ENCODE measurements around the gene ORC6.

ORC6 gene

DNA sequence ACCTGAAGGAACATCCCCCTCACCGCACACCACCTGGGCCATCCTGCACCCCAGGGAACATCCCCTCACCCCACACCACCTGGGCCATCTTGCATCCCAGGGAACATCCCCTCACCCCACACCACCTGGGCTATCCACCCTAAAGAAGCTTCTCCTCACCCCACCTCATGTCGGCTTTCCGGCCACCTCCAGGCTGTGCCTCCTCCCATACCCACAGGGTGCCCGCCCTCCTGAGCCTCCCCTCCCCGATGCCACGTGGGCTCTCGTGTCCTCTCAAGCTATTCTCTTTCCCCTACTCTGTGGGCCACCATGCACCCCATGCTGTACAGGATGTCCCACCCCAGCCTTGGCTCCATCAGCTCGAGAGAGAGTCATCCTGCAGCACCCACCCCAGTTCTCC, 40.7 kb downstream of the ORC6 start:
- Histone ChIP-seq H3K36me3 (replicated peaks) (no peaks in the 10 kb centered on the region), H3K27ac (no peak overlapping the region), H3K27me3 (replicated peaks) (no peaks in the 10 kb centered on the region), H3K4me3 (ENCODE audit: low read depth, low read length) (no peak overlapping the region)
- in situ Hi-C loops (cut with HindIII; ENCODE audit: low pct_ligation_motif_present, low sequenced_read_pairs), result no loop called here
- no peak for DNase-seq
- TF ChIP-seq CTCF (IDR thresholded peaks at IDR 0.05; ENCODE audit: low read depth, low read length, missing control alignments), result no peak

DNA sequence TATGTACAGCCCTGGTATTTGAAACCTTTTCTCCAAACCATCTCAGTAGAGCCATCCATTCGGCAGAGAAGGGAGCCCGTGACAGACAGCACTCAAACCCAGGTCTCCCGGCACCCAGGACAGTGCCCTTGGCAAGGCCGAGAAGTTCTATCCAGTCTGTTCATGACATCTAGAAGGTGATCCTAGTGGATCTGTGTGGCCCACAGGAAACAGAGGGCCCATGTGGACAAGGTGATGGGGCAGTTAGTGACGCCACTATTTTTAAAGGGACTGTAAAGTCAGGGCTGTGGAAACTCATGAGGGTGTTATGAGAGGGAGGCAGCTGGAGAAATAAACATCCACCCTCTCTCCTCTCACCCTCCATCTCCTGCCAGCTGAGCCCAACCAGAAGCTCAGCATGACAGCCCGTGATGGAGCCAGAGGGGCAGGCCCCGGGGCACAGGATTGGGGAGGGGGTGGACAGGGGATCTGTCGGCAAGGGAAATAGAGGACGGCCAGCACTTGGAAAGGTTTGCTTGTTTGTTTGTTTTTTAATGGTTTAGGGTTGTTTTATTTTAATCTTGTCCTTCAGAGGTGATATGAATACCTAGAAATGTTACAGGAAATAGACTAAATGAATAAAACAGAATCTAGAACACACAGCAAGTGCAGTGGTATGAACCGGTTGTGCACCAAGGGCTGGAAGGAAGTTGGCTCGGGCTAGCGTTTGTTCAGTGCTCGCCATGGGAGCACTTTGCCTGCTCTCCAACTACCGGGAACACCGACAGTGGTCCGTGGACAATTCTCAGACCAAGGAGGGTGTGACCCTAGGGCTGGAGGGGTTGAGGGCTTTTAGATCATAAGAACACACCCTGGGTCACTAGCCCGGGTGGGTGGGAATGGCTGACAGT, 41.6 kb downstream of the ORC6 start:
- no peaks in the 10 kb centered on the region for H3K27me3 ChIP-seq (replicated peaks)
- TF ChIP-seq CTCF (IDR thresholded peaks at IDR 0.05; ENCODE audit: low read depth, low read length, missing control alignments), result no peak
- H3K36me3 ChIP-seq (replicated peaks), result no peaks in the 10 kb centered on the region
- in situ Hi-C loops (cut with HindIII; ENCODE audit: low pct_ligation_motif_present, low sequenced_read_pairs), result no loop called here
- no peak for DNase-seq
- H3K4me3 ChIP-seq (ENCODE audit: low read depth, low read length), result no peak overlapping the region
- H3K27ac ChIP-seq, result no peak overlapping the region

DNA sequence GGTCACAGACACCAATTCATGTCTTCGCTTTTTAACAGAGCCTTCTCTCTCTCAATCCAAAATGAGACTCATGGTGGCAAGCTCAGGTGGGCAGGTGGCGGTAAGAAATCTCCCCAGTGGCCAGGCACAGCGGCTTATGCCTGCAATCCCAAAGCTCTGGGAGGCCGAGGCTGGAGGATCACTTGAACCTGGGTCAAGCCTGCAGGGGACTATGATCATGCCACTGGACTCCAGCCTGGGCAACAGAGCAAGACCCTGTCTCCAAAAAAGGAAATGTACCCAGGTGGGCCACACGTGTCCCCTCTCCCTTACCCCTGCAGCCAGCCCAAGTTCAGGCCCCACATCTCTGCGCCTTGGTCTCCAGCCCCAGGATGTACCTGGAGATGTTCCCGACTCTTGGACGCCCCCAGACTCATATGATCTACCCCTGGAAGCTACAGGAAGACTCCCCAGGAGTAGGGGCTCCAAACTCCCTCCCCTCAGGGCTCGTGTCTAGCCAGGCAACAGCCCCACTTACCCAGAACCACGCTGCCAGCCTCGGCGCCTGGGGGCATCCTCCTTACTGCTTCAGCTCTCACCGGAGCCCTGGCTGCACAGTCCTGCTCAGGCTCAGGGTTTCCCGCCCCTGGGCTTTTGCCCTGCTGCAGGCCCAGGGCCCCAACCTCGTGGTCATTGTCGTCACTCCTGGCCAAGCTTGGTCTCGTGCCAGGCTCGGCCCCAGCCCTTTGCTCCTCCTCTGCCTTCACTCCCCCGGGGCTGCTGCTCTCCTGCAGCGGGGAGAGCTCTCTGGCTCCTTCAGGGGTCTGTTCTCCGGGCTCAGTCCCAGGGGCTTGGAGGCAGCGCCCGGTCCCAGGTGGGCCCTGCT, 42.5 kb downstream of the ORC6 start:
- Histone ChIP-seq H3K27ac (no peak overlapping the region), H3K4me3 (ENCODE audit: low read depth, low read length) (no peak overlapping the region), H3K36me3 (replicated peaks) (no peaks in the 10 kb centered on the region), H3K27me3 (replicated peaks) (no peaks in the 10 kb centered on the region)
- in situ Hi-C loops (cut with HindIII; ENCODE audit: low pct_ligation_motif_present, low sequenced_read_pairs), result no loop called here
- no peak for DNase-seq
- TF ChIP-seq CTCF (IDR thresholded peaks at IDR 0.05; ENCODE audit: low read depth, low read length, missing control alignments), result no peak

- in situ Hi-C loops (cut with HindIII; ENCODE audit: low pct_ligation_motif_present, low sequenced_read_pairs), result no loop called here
- DNase-seq, result no peak
- Histone ChIP-seq H3K27me3 (replicated peaks) (no peaks in the 10 kb centered on the region), H3K4me3 (ENCODE audit: low read depth, low read length) (no peak overlapping the region), H3K27ac (no peak overlapping the region), H3K36me3 (replicated peaks) (no peaks in the 10 kb centered on the region)
- TF ChIP-seq CTCF (IDR thresholded peaks at IDR 0.05; ENCODE audit: low read depth, low read length, missing control alignments), result no peak
Measured at GRCh38 chr16:46732561-46732960, 43.1 kb downstream of the ORC6 start.

DNA sequence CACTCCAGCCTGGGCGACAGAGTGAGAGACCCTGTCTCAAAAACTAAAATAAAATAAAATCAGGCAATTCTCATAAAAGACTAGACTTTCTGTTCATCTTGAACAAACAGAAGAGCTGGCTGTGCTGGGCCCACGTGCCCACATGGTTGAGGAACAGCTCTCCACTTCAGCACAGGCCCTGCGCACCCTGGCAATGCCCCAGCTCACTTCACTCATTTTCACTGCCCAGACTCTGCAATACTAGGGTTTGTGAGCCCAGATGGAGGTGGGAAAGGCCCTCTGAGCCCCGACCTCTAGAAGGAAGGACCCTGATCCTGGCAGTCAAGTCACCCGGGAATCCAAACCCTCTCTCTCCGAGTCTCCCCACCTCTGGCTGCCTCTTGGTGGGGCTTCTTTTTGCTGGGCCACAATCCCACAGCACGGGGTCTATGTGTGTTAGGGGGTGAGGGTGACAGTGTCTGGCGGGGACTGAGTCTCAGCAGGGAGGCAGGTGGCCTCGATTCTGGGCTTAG, 43.9 kb downstream of the ORC6 start:
- H3K4me3 ChIP-seq (ENCODE audit: low read depth, low read length), result no peak overlapping the region
- H3K36me3 ChIP-seq (replicated peaks), result no peaks in the 10 kb centered on the region
- no peaks in the 10 kb centered on the region for H3K27me3 ChIP-seq (replicated peaks)
- no peak overlapping the region for H3K27ac ChIP-seq
- TF ChIP-seq CTCF (IDR thresholded peaks at IDR 0.05; ENCODE audit: low read depth, low read length, missing control alignments), result no peak
- no peak for DNase-seq
- in situ Hi-C loops (cut with HindIII; ENCODE audit: low pct_ligation_motif_present, low sequenced_read_pairs), result no loop called here

Data from brain microvascular endothelial cell (primary cell).